ENCODE results near the gene MSRB2.
"Not testable (repeated sequence)": the region's sequence is repeated elsewhere in the genome, so short reads cannot be mapped to it uniquely, and the experiment has no call there.

MSRB2 gene

DNA sequence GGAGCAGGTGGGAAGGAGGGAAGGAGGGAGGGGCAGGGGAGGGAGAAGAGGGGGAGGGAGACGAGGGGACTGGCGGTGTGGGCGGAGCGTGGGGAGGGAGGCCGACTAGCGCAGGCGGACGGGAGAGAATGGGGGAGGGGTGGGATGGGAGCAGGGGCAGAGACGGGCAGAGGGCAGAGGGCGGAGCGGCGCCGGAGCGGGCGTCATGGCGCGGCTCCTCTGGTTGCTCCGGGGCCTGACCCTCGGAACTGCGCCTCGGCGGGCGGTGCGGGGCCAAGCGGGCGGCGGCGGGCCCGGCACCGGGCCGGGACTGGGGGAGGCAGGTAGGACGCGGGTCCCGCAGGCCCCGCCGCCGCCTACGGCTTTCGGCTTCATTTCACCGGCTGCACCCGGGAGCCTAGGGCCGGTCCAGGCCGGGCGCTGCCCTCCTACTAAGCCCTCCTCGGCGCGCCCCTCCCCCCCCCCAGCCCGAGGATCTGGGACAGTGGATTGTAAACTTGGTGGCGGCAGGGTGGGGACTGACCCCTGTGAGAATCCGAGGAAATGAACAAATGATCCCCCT, at the start of gene MSRB2:
MSRB2 (plus strand) TSS at position 176 of the 562 bp plus-strand sequence; CDS start at position 206, 30 bp downstream.
- DNase-seq = peak; percentile 76

GRCh38 chr10:23046027-23046426, 49.4 kb upstream of the MSRB2 start:
- DNase-seq = no peak

GRCh38 chr10:23047201-23048050, 48.0 kb upstream of the MSRB2 start:
- no peak for DNase-seq

DNA sequence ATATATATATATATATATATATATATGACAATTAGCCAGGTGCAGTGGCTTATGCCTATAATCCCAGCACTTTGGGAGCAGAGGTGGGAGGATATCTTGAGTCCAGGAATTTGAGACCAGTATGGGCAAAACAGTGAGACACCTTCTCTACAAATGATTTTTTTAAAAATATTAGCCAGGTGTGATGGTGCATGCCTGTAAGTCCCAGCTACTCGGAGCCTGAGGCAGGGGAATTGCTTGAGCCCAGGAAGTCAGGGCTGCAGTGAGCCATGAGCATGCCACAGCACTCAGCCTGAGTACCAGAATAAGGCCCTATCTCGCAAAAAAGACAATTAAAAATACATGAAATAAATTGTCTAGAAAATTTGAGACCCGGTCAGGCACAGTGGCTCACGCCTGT, 47.2 kb upstream of the MSRB2 start:
- no peak for DNase-seq

- DNase-seq = no peak
These were observed 44.1 kb upstream of the MSRB2 start for GRCh38 chr10:23051278-23051677.

DNA sequence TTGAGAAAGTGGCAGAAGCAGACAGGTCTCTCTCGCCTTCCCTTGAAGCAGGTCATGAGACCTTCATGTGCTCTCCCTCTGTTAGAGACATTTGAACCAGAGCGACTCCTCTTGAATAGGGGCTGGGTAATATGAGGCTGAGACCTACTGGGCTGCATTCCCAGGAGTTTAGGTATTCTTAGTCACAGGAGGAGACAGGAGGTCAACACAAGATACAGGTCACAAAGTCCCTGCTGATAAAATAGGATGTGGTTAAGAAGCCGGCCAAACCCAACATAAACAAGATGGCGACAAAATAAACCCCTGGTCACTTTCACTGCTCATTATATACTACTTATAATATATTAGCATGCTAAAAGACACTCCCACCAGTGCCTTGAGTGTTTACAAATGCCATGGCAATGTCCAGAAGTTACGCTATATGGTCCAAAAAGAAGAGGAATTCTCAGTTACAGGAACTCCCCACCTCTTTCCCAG, 43.5 kb upstream of the MSRB2 start:
- DNase-seq = no peak

- DNase-seq = no peak
These were observed 42.3 kb upstream of the MSRB2 start for GRCh38 chr10:23053036-23053435.

DNA sequence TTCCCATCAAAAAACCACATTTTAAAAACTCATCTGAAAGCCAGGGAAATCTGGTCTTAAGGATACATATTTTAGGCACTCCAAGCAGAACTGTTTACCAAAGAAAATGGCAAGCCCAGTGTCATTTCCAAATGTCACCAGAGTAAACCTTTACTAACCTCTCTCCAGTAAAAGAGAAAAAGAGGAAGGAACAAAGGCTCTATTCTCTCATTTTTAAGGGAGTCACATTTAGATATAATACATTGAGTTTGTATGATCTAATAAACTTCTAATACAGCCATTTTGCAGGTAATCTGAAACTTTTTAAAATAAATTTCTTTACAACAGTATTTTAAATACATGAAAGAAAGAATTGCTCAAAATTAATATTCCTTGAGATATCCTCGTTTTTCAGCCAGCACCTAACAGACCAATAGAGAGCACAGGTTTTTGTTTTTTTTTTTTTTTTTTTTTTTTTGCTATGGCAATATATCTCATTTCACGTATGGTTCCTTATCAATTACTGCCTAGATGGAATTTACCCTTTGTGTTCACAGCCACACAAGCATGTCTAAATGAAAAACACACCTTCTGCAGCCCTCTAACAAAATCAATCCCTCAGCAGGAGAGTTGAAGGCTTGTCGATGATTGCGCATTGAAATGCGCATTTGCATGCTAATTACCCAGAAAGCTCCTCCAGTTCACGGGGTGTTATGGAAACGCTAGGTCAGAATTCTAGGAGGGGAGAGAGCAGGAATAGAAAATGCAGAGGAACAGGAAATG, 39.8 kb upstream of the MSRB2 start:
- no peak for DNase-seq

GRCh38 chr10:23056186-23056579, 39.2 kb upstream of the MSRB2 start:
- no peak for DNase-seq

- DNase-seq = no peak
These were observed 37.0 kb upstream of the MSRB2 start for GRCh38 chr10:23058366-23058765.

DNA sequence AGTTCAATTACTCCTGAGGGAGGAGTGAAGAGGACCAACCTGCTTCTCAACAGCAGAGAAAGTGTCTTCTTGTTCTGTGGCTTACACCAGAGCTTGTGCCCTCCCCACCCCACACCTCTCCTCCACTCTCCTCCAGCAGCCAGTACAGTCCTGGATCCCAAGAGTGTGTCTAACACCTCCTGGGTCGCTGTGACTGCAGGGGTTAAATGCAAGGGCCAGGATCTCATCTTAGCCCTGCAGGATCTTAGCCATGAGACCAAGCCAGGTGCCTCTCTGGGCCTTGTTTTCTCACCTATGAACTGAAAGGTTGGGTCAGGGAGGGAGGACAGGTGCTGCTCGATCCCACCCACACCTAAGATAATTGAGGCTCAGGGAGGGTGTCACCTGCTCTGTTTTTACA, 34.5 kb upstream of the MSRB2 start:
- no peak for DNase-seq

DNA sequence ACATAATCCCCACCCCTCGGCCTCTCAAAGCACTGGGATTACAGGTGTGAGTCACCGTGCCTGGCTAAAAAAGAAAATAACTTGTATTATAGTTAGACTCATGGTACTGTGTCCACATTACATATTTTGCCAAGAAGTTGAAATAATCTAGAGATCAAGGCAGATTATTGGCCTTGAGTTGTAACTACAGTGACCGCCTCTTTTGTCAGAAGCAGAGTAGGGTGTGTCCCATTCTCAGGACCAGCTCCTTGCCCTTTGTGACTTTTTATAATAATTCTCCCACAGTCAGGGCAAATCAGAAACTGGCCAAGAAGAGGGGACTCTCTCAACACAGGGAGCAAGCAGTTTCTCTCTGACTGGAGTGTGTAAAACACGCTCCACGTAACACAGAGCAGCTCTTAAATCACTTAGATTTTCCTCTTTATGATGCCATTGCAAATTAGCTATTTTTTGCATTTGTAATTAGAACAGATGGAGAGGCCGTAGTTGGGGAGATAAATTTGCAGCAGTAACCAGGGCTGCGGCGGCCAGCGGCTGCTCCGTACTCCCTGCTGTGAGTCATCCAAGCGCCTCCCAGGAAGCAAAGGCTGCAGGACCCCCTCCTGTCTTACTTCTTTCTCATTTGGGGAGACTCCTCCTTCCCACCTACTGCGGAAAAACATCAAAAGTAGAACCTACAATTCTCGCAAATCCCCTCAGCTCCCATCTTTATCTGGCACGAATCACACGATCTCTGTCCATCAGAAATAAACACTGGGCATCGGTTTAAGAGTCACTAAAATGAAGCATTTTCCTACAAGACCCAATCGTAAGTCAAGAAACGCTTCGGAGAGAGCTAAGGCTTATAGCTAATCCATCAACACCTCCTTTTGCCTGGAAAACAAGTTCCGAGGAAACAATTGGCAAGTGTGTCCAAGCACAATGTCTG, 32.1 kb upstream of the MSRB2 start:
- DNase-seq = no peak

DNA sequence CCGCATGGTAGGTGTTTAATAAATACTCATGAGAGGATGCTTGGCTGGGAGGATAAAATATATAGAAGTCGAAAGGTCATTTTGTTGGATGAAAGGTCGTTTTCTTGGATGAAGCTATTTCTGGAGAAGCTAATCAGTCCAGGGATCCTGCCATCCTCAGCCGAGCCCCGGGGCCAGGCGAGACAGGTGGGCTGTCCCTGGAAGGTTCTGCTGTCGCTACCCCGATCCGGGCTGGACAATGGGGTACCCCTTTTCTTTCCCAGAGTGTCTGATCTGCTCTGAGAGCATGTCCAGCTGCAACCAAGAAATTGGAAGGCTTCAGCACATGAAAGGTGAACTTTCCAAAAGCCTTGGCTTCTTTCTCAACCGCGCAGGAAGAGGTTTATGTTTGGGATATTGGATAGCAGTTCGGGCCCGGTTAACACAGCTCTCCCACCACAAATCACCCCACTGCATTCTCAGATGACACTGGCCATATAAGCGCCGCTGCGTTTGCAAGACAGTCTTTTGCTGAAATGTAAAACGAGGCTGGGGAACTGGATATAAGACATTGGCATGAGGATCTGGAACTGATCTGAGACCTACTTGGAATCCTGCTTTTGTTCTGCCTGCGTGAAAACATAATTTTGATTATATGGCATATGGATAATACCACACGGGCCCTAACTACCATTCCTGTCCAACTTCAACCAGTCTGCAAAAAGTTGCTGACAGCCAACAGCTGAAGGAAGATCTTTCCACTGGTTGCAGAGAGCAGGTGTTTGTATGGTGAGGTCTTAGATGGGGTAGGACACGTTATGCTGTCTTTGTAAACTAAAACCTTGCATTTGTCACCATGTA, 31.2 kb upstream of the MSRB2 start:
- DNase-seq = no peak

DNA sequence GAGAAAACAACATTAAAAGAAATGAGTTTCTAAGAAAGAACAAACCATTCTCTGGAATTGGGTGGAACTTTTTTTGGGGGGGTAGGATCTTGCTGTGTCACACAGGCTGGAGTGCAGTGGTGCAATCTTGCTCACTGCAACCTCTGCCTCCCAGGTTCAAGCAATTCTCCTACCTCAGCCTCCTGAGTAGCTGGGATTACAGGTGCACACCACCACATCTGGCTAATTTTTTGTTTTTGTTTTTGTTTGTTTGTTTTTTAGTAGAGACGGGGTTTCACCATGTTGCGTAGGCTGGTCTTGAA, 30.6 kb upstream of the MSRB2 start:
- not testable (repeated sequence) for DNase-seq

GRCh38 chr10:23065181-23065948, 30.0 kb upstream of the MSRB2 start:
- DNase-seq = no peak

- DNase-seq = no peak
These were observed 28.0 kb upstream of the MSRB2 start for GRCh38 chr10:23067337-23067736.

DNA sequence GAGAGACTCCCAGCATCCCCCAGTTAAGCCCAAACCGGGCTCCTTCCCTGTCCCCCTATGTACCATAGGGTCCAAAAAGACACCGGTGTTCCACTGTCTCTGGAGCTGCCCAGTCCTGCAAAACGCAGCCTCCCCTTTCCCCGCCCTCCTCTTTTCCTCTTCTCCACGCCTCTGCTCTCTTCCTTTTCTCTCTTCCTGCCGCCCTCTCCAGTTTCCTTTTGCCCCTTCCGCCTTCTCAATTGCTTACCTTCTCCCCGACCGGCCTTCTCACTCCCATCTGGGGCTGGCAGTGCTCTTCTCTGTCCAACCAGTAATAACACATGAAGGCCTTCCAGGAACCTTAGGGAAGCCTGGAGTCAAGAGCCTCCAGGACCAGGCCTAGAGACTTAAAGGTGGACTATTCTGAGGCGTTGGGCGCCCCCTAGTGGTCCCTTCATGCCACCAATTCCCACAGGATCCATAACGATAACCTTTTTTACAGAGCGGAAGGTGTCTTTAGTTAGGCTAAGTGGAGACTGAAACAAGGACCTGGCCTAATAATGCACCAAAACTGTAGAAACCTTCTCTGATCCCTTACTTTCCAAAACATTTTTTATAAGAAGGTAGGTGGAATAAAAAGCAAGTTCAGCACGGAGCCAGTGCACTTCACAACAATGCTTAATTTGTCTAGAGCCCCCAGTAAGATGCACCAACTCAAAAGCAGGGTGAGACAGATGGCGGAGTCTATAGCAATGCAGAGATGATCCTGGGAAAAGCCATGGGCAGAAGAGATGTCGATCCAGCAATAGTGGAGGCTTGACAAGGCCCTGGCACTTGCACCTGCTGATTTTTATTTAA, 27.2 kb upstream of the MSRB2 start:
- peak; percentile 82 for DNase-seq

- no peak for DNase-seq
These were observed 26.2 kb upstream of the MSRB2 start for GRCh38 chr10:23069019-23069815.
